ENCODE measurements around the gene THRA. TPM values are rescaled to one million over a fixed set of nuclear protein-coding genes. Genes with fewer than 3 reads are reported as not detected.

The THRA gene
- total and polyA plus RNA-seq, 11 donors, result 50.6 to 105 (median 69.8) TPM

DNA sequence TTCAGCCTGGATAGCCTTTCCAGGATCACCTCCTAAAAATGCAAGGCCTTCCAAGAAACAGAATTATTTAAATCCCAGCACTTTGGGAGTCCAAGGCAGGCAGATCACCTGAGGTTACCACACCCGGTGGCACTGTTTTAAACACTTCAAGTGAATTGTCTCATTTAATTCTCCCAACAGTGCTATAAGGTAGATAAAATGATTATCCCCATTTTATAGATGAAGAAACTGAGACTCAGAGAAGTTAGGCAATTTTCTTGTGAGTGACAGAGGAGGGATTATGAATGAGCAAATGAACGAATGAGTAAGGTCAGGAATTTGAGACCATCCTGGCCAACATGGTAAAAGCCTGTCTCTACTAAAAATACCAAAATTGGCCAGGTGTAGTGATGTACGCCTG is 16.8 kb downstream of the THRA start:
- WGBS, 4 donors, result 92 to 96% (median 95%) methylated on average over 3 of the region's 3 CpGs
- H3K4me3 ChIP-seq, result no peak overlapping the region
- H3K36me3 ChIP-seq, result peaks cover 3 to 84% (median 45%) of the 10 kb centered on the region in 9 donors
- H3K4me1 ChIP-seq, result peaks cover 10 to 36% (median 27%) of the 10 kb centered on the region in 12 donors
- no peak for ATAC-seq
- H3K27me3 ChIP-seq, result no peaks in the 10 kb centered on the region
- H3K9me3 ChIP-seq, result no peaks in the 10 kb centered on the region
- intact Hi-C loops (cut with DNase I), result loop anchor here in 3 of 10 donors (5.0 kb wide), 2 partner anchors 37 to 42 kb away; no protein-coding TSS in a partner anchor
- no peak overlapping the region for H3K27ac ChIP-seq
- no peak for DNase-seq
- TF ChIP-seq CTCF (IDR thresholded peaks at IDR 0.05), result no peak
- TF ChIP-seq POLR2A (IDR thresholded peaks at IDR 0.05), result no peak

- Histone ChIP-seq H3K27me3 (no peaks in the 10 kb centered on the region), H3K4me3 (no peak overlapping the region), H3K27ac (peak overlapping the region in 1 of 12 donors; percentile 17), H3K36me3 (peaks cover 3 to 98% (median 71%) of the 10 kb centered on the region in 9 donors), H3K9me3 (no peaks in the 10 kb centered on the region), H3K4me1 (peaks cover 0 to 13% (median 6%) of the 10 kb centered on the region in 12 donors)
- TF ChIP-seq POLR2A (IDR thresholded peaks at IDR 0.05) (no peak), CTCF (IDR thresholded peaks at IDR 0.05) (no peak)
- 92 to 95% (median 94%) methylated on average over 14 of the region's 14 CpGs for WGBS, 4 donors
- DNase-seq (no peak), ATAC-seq (no peak)
- intact Hi-C loops (cut with DNase I), result loop anchor here in 2 of 10 donors (10.0 kb wide), 1 partner anchor 50 kb away; no protein-coding TSS in a partner anchor
Observed at GRCh38 chr17:40084477-40084876, 21.7 kb downstream of the THRA start.

DNA sequence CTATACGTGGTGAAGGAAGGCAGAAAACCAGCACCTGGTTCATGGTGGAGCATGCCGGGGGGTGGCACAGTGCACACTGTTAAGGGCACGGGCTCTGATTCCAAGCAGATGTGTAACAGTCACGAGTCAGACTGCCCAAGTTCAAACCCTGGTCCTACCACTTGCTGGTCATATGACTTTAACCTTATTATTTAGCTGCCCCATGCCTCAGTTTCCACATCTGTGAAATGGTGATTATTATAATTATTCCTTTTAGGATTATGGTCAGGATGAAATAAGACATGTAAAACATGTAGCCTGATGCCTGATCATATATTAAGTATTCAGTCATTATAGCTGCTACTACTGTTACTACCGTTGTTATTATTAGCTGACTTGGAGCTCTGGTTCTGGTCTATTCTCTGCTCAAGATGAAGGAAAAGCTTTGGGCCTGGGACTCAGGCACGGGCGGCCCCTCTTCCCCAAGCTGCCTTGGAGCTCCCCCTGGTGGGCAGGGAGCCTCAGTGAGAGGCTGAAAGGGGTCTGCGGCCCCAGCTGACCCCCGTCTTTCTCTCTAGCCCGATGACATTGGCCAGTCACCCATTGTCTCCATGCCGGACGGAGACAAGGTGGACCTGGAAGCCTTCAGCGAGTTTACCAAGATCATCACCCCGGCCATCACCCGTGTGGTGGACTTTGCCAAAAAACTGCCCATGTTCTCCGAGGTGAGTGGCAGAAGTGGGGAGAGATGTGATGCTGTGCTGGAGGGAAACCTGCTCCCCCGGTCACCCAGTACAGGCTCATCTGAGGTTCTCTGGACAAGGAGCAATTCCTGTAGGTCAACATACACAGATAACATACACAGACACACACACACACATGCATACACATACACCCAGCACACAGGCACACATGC is 23.6 kb downstream of the THRA start:
- H3K4me3 ChIP-seq, result no peak overlapping the region
- H3K27me3 ChIP-seq, result no peaks in the 10 kb centered on the region
- DNase-seq, result peak in 4 of 5 donors; percentile 59 to 82 (median 69)
- H3K27ac ChIP-seq, result peak overlapping the region in 4 of 12 donors; percentile 4 to 66 (median 23)
- H3K4me1 ChIP-seq, result peaks cover 0 to 31% (median 16%) of the 10 kb centered on the region in 12 donors
- intact Hi-C loops (cut with DNase I), result loop anchor here in 7 of 10 donors (2.0 to 10.0 kb wide), 6 partner anchors 24 to 74 kb away; partner anchors contain the start of gene THRA (in 2 of the 7)
- peak in 3 of 4 donors; percentile 7 to 38 (median 35) for ATAC-seq
- 40 to 47% (median 44%) methylated on average over 13 to 17 of the region's 17 CpGs for WGBS, 4 donors
- peaks cover 3 to 84% (median 67%) of the 10 kb centered on the region in 9 donors for H3K36me3 ChIP-seq
- TF ChIP-seq CTCF (IDR thresholded peaks at IDR 0.05) (peak; percentile 75 to 91 (median 86)), POLR2A (IDR thresholded peaks at IDR 0.05) (no peak)
- H3K9me3 ChIP-seq, result no peaks in the 10 kb centered on the region
